B cell (primary cell): ENCODE data around the gene IBSP. TPM values are rescaled to one million over a fixed set of nuclear protein-coding genes. Genes with fewer than 3 reads are reported as not detected.

Experiments
- ATAC-seq: fragments of 200-7000 bp; cut with Tn5 transposase; one replicate; pipeline ENCODE4 v1.10.0; 2021; ENCODE audit warnings: low read depth, mild to moderate bottlenecking, moderate number of reproducible peaks, moderate library complexity
- CTCF ChIA-PET: fragments of 350-600 bp; sonication (Branson Sonifier 250); formaldehyde crosslinking; loops from one replicate; lab custom pipeline; 2021; ENCODE audit warnings: antibody characterized with exemption, inconsistent platforms; lab: Charles Lee
- POLR2A ChIA-PET: fragments of 350-600 bp; sonication (Branson Sonifier 250); formaldehyde crosslinking; loops from one replicate; lab custom pipeline; 2021; ENCODE audit warnings: antibody characterized with exemption; lab: Charles Lee
- DNase-seq: peaks from one replicate; pipeline ENCODE4 v3.0.0; 2013
- H2AFZ ChIP-seq: 2 replicates; pipeline ENCODE4 v1.6.1; 2012; ENCODE audit warnings: mild to moderate bottlenecking, low read depth, low read length; ENCODE audit not compliant: insufficient read depth, poor library complexity, severe bottlenecking
- H3K27ac ChIP-seq, 2 donors: 1 replicate in 1 of 2; 2 replicates in 1 of 2; pipeline ENCODE4 v1.5.1; 2012 to 2013; ENCODE audit warnings: low read length in 2 of 2, mild to moderate bottlenecking in 2 of 2, moderate library complexity in 1 of 2
- H3K27me3 ChIP-seq, 4 experiments: fragments of 200-600 bp in 1 of 4; sonication (generic) in 1 of 4; replicated peaks in 1 of 4; 1 replicate in 2 of 4; 2 replicates in 2 of 4; pipeline versions ENCODE4 v1.6.1 to v1.7.0; 2013 to 2016; ENCODE audit warnings: low read length in 3 of 4, mild to moderate bottlenecking in 2 of 4, mixed read lengths in 1 of 4, moderate library complexity in 1 of 4; ENCODE audit not compliant: insufficient read depth in 4 of 4, control insufficient read depth in 3 of 4; ENCODE audit errors: control extremely low read depth in 1 of 4
- H3K36me3 ChIP-seq, 2 experiments: replicated peaks in 1 of 2; 1 replicate in 1 of 2; 2 replicates in 1 of 2; pipeline versions ENCODE4 v1.6.1 to v1.7.1; 2013; ENCODE audit warnings: low read length in 1 of 2; ENCODE audit not compliant: insufficient read depth in 2 of 2, control insufficient read depth in 1 of 2; ENCODE audit errors: control extremely low read depth in 1 of 2, extremely low read depth in 1 of 2
- H3K4me1 ChIP-seq, 2 donors: fragments of 200-600 bp in 1 of 2; sonication (generic) in 1 of 2; 1 replicate in 1 of 2; 2 replicates in 1 of 2; pipeline versions ENCODE4 v1.5.1 to v1.6.1; 2013 to 2017; ENCODE audit warnings: low read length in 2 of 2; ENCODE audit not compliant: control insufficient read depth in 2 of 2, insufficient read depth in 2 of 2
- H3K4me2 ChIP-seq: replicated peaks from 2 replicates; pipeline ENCODE3; 2012; ENCODE audit warnings: mild to moderate bottlenecking, low read depth, low read length; ENCODE audit not compliant: poor library complexity, severe bottlenecking
- H3K4me3 ChIP-seq, 5 experiments: fragments of 200-600 bp in 1 of 5; sonication (generic) in 1 of 5; 1 replicate in 3 of 5; 2 replicates in 2 of 5; pipeline versions ENCODE4 v1.5.1 to v1.7.0; 2011 to 2016; ENCODE audit warnings: low read length in 4 of 5, mild to moderate bottlenecking in 4 of 5, low read depth in 2 of 5, control low read depth in 1 of 5, moderate library complexity in 1 of 5; ENCODE audit not compliant: insufficient read depth in 1 of 5; ENCODE audit errors: control extremely low read depth in 1 of 5, extremely low read depth in 1 of 5
- H3K79me2 ChIP-seq: fragments of 200-600 bp; sonication (generic); one replicate; pipeline ENCODE4 v1.6.0; 2016; ENCODE audit warnings: low read length; ENCODE audit not compliant: control insufficient read depth, insufficient read depth
- H3K9ac ChIP-seq: fragments of 200-600 bp; sonication (generic); 2 replicates; pipeline ENCODE4 v1.6.1; 2017; ENCODE audit warnings: mild to moderate bottlenecking, low read length, moderate library complexity
- H3K9me3 ChIP-seq, 3 donors: one replicate each; pipeline versions ENCODE4 v1.6.1 to v1.7.1; 2013; ENCODE audit warnings: low read length in 2 of 3; ENCODE audit not compliant: control insufficient read depth in 2 of 3, insufficient read depth in 1 of 3; ENCODE audit errors: control extremely low read depth in 1 of 3
- H4K20me1 ChIP-seq: 2 replicates; pipeline ENCODE4 v1.6.0; 2012; ENCODE audit warnings: mild to moderate bottlenecking, low read length; ENCODE audit not compliant: insufficient read depth, control insufficient read depth, poor library complexity, severe bottlenecking
- H3K27ac Mint-ChIP-seq: one replicate; pipeline ENCODE4 v1.8.0; 2021; ENCODE audit warnings: mixed read lengths
- H3K27me3 Mint-ChIP-seq: one replicate; pipeline ENCODE4 v1.8.0; 2021; ENCODE audit warnings: mixed read lengths
- H3K4me1 Mint-ChIP-seq: one replicate; pipeline ENCODE4 v1.8.0; 2021; ENCODE audit warnings: mixed read lengths
- H3K4me3 Mint-ChIP-seq: one replicate; pipeline ENCODE4 v1.8.0; 2021; ENCODE audit warnings: mixed read lengths
- H3K9me3 Mint-ChIP-seq: one replicate; pipeline ENCODE4 v1.8.0; 2022; ENCODE audit warnings: mixed read lengths; ENCODE audit not compliant: insufficient read depth
- EZH2 ChIP-seq: IDR thresholded peaks from 2 replicates; pipeline ENCODE4 v1.6.1; 2012; ENCODE audit warnings: borderline replicate concordance, low read depth, mild to moderate bottlenecking, moderate library complexity, low read length; ENCODE audit not compliant: insufficient read depth, poor library complexity, severe bottlenecking
- WGBS: methylation state at CpG from one replicate; pipeline ENCODE4 v1.1.5; 2013; ENCODE audit warnings: missing lambda C conversion rate; ENCODE audit not compliant: insufficient coverage; 5-methylcytosine and 5-hydroxymethylcytosine counted together
- intact Hi-C: fragments of 100-400 bp; cut with micrococcal nuclease; formaldehyde crosslinking; loops from one replicate; pipeline ENCODE4 v1.10.0; 2022
- polyA plus RNA-seq: library from polyadenylated mRNA; depleted of rRNA; stranded (reverse); fragments of >200 nt; gene quantifications from 2 replicates; pipeline ENCODE4 v1.2.3, GENCODE V29; 2012
- total RNA-seq, 2 donors: library from RNA; stranded (reverse); fragments of 120-200 nt in 1 of 2; gene quantifications; 1 replicate in 1 of 2; 2 replicates in 1 of 2; pipeline versions ENCODE4 v1.2.3 to v1.2.4, GENCODE V29; 2013 to 2022
- TF ChIP-seq, protein P1 (sequence below): fragments of 200-600 bp; IDR thresholded peaks from one replicate; pipeline ENCODE4 v1.8.0; 2022; ENCODE audit warnings: antibody characterized with exemption, mild to moderate bottlenecking

IBSP gene
- total and polyA plus RNA-seq, 2 donors (not counting 1 experiment from before 2014, with no cell fraction given), result not detected

GRCh38 chr4:87804871-87805270 is 5.5 kb downstream of the IBSP start:
- TF ChIP-seq, protein P1, sequence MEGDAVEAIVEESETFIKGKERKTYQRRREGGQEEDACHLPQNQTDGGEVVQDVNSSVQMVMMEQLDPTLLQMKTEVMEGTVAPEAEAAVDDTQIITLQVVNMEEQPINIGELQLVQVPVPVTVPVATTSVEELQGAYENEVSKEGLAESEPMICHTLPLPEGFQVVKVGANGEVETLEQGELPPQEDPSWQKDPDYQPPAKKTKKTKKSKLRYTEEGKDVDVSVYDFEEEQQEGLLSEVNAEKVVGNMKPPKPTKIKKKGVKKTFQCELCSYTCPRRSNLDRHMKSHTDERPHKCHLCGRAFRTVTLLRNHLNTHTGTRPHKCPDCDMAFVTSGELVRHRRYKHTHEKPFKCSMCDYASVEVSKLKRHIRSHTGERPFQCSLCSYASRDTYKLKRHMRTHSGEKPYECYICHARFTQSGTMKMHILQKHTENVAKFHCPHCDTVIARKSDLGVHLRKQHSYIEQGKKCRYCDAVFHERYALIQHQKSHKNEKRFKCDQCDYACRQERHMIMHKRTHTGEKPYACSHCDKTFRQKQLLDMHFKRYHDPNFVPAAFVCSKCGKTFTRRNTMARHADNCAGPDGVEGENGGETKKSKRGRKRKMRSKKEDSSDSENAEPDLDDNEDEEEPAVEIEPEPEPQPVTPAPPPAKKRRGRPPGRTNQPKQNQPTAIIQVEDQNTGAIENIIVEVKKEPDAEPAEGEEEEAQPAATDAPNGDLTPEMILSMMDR, result no peak
- no peaks in the 10 kb centered on the region for H4K20me1 ChIP-seq
- H3K27ac ChIP-seq, result no peak overlapping the region
- 75% methylated on average over 1 of the region's 2 CpGs for WGBS
- no peaks in the 10 kb centered on the region for H3K4me1 ChIP-seq
- no peaks in the 10 kb centered on the region for H3K27me3 Mint-ChIP-seq
- H2AFZ ChIP-seq, result no peak overlapping the region
- no peaks in the 10 kb centered on the region for H3K9me3 ChIP-seq
- DNase-seq, result no peak
- H3K36me3 ChIP-seq, result no peaks in the 10 kb centered on the region
- ChIA-PET CTCF (interaction anchor here (1.0 kb wide), 1 partner anchor 169 kb away, joined by 3 read pairs; no protein-coding TSS in a partner anchor), POLR2A (no interaction called here)
- H3K4me1 Mint-ChIP-seq, result no peaks in the 10 kb centered on the region
- H3K4me2 ChIP-seq, result no peak overlapping the region
- H3K4me3 Mint-ChIP-seq, result no peak overlapping the region
- no peak overlapping the region for H3K4me3 ChIP-seq
- no peak overlapping the region for H3K9ac ChIP-seq
- no peaks in the 10 kb centered on the region for H3K9me3 Mint-ChIP-seq
- intact Hi-C loops, result no loop called here
- ATAC-seq, result no peak
- H3K27ac Mint-ChIP-seq, result no peak overlapping the region
- no peaks in the 10 kb centered on the region for H3K79me2 ChIP-seq
- no peaks in the 10 kb centered on the region for H3K27me3 ChIP-seq

GRCh38 chr4:87805971-87806370 is 6.6 kb downstream of the IBSP start:
- Histone ChIP-seq H4K20me1 (no peaks in the 10 kb centered on the region), H3K4me1 (no peaks in the 10 kb centered on the region), H3K4me3 (no peak overlapping the region), H3K9ac (no peak overlapping the region), H3K4me2 (no peak overlapping the region), H2AFZ (no peak overlapping the region), H3K79me2 (no peaks in the 10 kb centered on the region), H3K27ac (no peak overlapping the region), H3K27me3 (no peaks in the 10 kb centered on the region), H3K9me3 (no peaks in the 10 kb centered on the region), H3K36me3 (no peaks in the 10 kb centered on the region)
- WGBS, result no CpG with 5 or more reads among the region's 2 CpGs
- POLR2A ChIA-PET, result no interaction called here
- intact Hi-C loops, result no loop called here
- no peak overlapping the region for H3K27ac Mint-ChIP-seq
- H3K9me3 Mint-ChIP-seq, result no peaks in the 10 kb centered on the region
- no peak for DNase-seq
- no peaks in the 10 kb centered on the region for H3K4me1 Mint-ChIP-seq
- ATAC-seq, result no peak
- CTCF ChIA-PET, result interaction anchor here (1.0 kb wide), 1 partner anchor 168 kb away, joined by 3 read pairs; no protein-coding TSS in a partner anchor
- no peaks in the 10 kb centered on the region for H3K27me3 Mint-ChIP-seq
- H3K4me3 Mint-ChIP-seq, result no peak overlapping the region
- TF ChIP-seq EZH2, result no peak
